ENCODE data around the gene TENM4.

Gene TENM4

GRCh38 chr11:78972590-78972989, 468.2 kb downstream of the TENM4 start:
- Mint-ChIP-seq H3K36me3 (no peaks in the 10 kb centered on the region), H3K27me3 (peaks cover 2% of the 10 kb centered on the region), H3K4me1 (no peaks in the 10 kb centered on the region), H3K9me3 (no peaks in the 10 kb centered on the region), H3K4me3 (no peak overlapping the region), H3K27ac (no peak overlapping the region)

GRCh38 chr11:78972177-78972576, 468.7 kb downstream of the TENM4 start:
- Mint-ChIP-seq H3K27ac (no peak overlapping the region), H3K4me3 (no peak overlapping the region), H3K4me1 (no peaks in the 10 kb centered on the region), H3K27me3 (no peaks in the 10 kb centered on the region), H3K36me3 (no peaks in the 10 kb centered on the region), H3K9me3 (no peaks in the 10 kb centered on the region)

DNA sequence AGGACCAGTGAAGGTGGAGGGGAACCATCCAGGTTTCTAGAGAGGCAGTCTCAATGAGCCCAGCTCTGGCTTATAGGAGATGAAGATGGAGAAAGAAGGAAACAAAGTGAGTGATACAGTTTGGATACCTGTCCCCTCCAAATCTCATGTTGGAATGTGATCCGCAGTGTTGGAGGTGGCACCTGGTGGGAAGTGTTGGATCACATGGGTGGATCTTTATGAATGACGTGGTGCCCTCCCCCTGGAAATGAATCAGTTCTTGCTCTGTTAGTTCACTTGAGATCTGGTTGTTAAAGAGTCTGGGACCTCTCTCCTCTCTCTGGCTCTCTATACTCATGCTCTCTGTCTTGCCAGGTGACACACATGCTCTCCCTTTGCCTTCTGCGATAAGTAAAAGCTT, 473.0 kb downstream of the TENM4 start:
- H3K36me3 Mint-ChIP-seq: no peaks in the 10 kb centered on the region
- H3K27ac Mint-ChIP-seq: no peak overlapping the region
- no peak overlapping the region for H3K4me3 Mint-ChIP-seq
- no peaks in the 10 kb centered on the region for H3K9me3 Mint-ChIP-seq
- H3K4me1 Mint-ChIP-seq: peaks cover under 1% of the 10 kb centered on the region
- peaks cover 8% of the 10 kb centered on the region for H3K27me3 Mint-ChIP-seq

DNA sequence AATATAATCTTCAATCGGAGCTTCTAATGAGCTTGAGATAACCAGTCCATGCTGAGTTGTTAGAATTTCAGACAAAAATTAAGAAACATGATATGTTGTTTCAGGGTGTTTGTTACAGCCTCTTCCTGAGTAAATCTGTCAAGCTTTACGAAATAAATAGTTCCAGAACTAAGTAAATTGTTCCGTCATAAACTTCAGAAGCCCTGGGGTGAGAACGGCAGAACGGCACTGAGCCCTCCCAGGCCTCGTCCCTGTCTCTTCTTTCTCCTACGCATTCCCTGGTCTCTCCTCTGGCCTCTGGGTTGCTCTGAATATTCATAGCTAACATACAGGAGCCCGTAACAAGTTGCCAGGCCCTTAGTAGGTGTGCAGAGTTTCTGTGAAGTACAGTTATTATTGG, 475.4 kb downstream of the TENM4 start:
- Mint-ChIP-seq H3K4me3 (no peak overlapping the region), H3K27ac (no peak overlapping the region), H3K27me3 (peaks cover 21% of the 10 kb centered on the region), H3K4me1 (peaks cover 5% of the 10 kb centered on the region), H3K36me3 (no peaks in the 10 kb centered on the region), H3K9me3 (no peaks in the 10 kb centered on the region)

DNA sequence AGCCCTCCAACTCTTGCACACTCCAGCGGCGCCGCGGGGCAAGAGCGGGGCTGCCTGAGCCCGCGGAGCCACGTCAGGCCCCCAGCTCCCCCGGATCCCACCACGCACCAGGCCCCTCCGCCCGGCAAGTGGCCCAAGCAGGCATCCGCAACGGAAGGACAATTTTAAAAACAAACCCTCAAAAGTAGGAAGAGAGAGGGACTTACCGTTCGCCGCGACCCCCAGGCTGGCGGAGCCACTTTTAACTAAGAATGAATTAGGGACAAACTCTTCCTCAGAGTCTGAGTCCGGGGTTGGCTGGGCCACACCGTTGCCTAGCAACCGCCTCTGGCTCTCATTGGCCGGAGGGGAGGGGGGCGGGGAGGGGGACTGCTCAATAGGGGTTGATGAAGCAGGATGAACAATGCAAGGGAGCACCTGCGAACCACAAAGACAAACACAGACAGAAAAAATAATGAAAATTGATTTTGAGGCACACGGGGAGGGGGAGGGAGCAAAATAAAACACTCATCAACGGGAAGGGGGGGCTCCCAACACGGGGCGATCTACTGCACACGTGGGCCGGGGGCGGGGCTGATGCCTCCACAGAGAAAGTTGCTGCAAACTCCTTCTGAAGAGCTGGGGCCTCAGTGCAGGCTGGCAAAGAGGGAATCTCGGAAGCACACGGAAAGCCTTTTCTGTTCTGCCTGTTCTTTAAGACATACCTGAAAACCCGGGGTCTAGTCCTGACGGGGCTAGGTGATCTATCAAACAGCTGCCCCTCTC, 478.7 kb downstream of the TENM4 start:
- no peak overlapping the region for H3K4me3 Mint-ChIP-seq
- peaks cover 5% of the 10 kb centered on the region for H3K4me1 Mint-ChIP-seq
- H3K36me3 Mint-ChIP-seq: no peaks in the 10 kb centered on the region
- peaks cover 22% of the 10 kb centered on the region for H3K27me3 Mint-ChIP-seq
- H3K9me3 Mint-ChIP-seq: no peaks in the 10 kb centered on the region
- no peak overlapping the region for H3K27ac Mint-ChIP-seq

DNA sequence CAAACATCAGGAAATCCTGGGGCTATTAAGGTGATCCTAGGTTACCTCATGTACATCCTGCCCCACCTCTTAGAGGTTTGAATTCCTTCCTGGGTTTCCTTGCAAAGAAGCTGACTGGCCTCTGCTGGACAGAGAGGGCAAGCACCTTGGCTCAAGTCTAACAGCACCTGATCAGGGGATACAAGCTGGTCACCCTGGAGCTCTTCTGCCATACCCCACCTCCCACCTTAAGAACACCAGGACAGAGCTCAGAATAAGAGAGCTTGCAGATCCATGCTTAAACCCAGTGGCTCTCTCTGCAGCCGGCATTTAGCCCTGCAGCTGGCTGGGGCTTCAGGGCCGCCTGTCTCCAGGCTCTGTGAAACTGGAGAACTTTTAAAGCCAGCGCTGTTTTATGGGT, 479.6 kb downstream of the TENM4 start:
- Mint-ChIP-seq H3K27me3 (peaks cover 22% of the 10 kb centered on the region), H3K27ac (no peak overlapping the region), H3K9me3 (no peaks in the 10 kb centered on the region), H3K4me3 (no peak overlapping the region), H3K4me1 (peaks cover 5% of the 10 kb centered on the region), H3K36me3 (no peaks in the 10 kb centered on the region)

DNA sequence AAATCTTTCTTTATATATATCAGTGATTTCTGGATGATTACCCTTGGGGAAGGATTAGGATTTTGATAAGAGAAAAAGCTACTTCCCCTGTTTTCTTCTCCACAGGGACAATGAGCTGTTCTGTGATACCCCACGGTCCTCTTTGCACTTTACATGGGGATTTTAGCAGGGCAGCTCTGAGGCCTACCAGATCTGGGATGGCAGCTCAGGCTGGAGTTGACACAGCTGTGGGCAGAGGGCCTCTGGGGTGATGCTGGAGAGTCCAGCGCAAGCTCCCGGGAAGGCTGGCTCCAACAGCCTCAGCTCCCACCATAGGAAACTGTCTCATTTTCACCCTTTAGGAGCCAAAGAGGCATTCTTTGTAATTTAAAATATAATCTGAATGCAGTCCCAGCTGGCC, 482.4 kb downstream of the TENM4 start:
- no peaks in the 10 kb centered on the region for H3K36me3 Mint-ChIP-seq
- H3K27me3 Mint-ChIP-seq: peaks cover 16% of the 10 kb centered on the region
- H3K27ac Mint-ChIP-seq: no peak overlapping the region
- no peaks in the 10 kb centered on the region for H3K9me3 Mint-ChIP-seq
- H3K4me1 Mint-ChIP-seq: peaks cover 5% of the 10 kb centered on the region
- H3K4me3 Mint-ChIP-seq: no peak overlapping the region

- Mint-ChIP-seq H3K27me3 (peaks cover 15% of the 10 kb centered on the region), H3K4me1 (peaks cover 3% of the 10 kb centered on the region), H3K4me3 (no peak overlapping the region), H3K27ac (no peak overlapping the region), H3K36me3 (no peaks in the 10 kb centered on the region), H3K9me3 (no peaks in the 10 kb centered on the region)
Observed at GRCh38 chr11:78957476-78958245, 483.2 kb downstream of the TENM4 start.

GRCh38 chr11:78954696-78955095, 486.1 kb downstream of the TENM4 start:
- H3K9me3 Mint-ChIP-seq: no peaks in the 10 kb centered on the region
- no peaks in the 10 kb centered on the region for H3K36me3 Mint-ChIP-seq
- no peak overlapping the region for H3K27ac Mint-ChIP-seq
- H3K4me1 Mint-ChIP-seq: no peaks in the 10 kb centered on the region
- peaks cover 8% of the 10 kb centered on the region for H3K27me3 Mint-ChIP-seq
- H3K4me3 Mint-ChIP-seq: no peak overlapping the region

GRCh38 chr11:78954261-78954660, 486.6 kb downstream of the TENM4 start:
- Mint-ChIP-seq H3K27me3 (peaks cover 8% of the 10 kb centered on the region), H3K9me3 (no peaks in the 10 kb centered on the region), H3K4me3 (no peak overlapping the region), H3K36me3 (no peaks in the 10 kb centered on the region), H3K4me1 (no peaks in the 10 kb centered on the region), H3K27ac (no peak overlapping the region)

DNA sequence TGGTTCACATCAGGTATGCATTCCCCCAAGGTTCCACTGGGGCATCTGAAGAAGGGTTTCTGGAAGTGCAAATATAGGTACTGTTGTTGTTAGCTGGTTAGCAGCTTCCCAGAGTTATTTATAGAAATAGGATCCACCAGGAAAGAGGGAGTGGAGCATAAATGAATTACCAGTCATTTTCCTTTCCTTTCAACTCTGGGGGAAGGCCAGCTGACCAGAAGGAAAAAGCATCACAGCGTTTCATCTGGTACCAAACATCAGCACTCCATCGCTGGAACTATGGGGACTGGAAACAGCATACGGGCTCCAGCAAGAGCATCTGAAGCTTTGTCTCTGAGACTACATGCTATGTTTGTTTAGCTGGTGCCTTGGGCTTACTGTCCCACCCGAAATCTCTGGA, 487.9 kb downstream of the TENM4 start:
- H3K9me3 Mint-ChIP-seq: no peaks in the 10 kb centered on the region
- no peaks in the 10 kb centered on the region for H3K36me3 Mint-ChIP-seq
- H3K4me1 Mint-ChIP-seq: no peaks in the 10 kb centered on the region
- no peak overlapping the region for H3K4me3 Mint-ChIP-seq
- no peak overlapping the region for H3K27ac Mint-ChIP-seq
- peaks cover 8% of the 10 kb centered on the region for H3K27me3 Mint-ChIP-seq

- Mint-ChIP-seq H3K4me1 (no peaks in the 10 kb centered on the region), H3K27ac (no peak overlapping the region), H3K36me3 (no peaks in the 10 kb centered on the region), H3K27me3 (peaks cover 8% of the 10 kb centered on the region), H3K9me3 (no peaks in the 10 kb centered on the region), H3K4me3 (no peak overlapping the region)
Observed at GRCh38 chr11:78952175-78952574, 488.7 kb downstream of the TENM4 start.

DNA sequence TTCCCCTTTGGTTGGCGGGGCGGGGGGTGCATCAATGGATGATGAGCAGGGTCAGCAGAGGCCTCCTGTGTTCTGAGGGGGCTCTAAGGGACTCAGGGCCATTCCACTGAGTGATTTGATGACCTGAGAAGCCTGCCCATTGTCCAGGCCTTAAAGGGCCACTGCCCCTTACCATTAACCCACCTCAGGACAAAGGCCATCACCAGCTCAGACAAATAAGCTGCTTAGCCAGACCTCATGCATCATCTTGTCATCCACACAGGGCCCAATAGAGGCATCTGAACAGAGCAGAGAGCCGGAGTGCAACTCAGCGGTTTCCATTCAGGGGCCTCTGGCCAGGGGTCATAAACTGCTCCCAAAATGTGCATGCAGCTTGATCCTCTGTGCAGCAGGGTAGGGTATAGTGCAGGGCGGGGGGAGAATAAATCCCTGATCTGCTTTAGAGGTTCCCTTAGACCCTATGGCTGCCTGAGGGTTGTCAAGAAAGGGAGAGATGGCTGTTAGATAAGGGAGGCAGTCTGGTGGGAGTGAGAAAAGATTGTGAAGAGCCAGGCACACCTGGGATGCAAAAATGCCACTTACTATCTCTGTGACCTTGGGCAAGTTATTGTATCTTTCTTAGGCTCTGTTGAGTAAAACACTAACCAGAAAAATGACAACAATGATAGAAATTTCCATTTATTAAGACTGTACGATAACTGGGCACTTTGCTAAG, 490.7 kb downstream of the TENM4 start:
- H3K9me3 Mint-ChIP-seq: no peaks in the 10 kb centered on the region
- no peaks in the 10 kb centered on the region for H3K4me1 Mint-ChIP-seq
- H3K27ac Mint-ChIP-seq: no peak overlapping the region
- H3K27me3 Mint-ChIP-seq: peaks cover 5% of the 10 kb centered on the region
- no peak overlapping the region for H3K4me3 Mint-ChIP-seq
- H3K36me3 Mint-ChIP-seq: no peaks in the 10 kb centered on the region

GRCh38 chr11:78946945-78947902, 493.6 kb downstream of the TENM4 start:
- Mint-ChIP-seq H3K27ac (no peak overlapping the region), H3K27me3 (peaks cover 11% of the 10 kb centered on the region), H3K36me3 (no peaks in the 10 kb centered on the region), H3K9me3 (no peaks in the 10 kb centered on the region), H3K4me3 (no peak overlapping the region), H3K4me1 (no peaks in the 10 kb centered on the region)

DNA sequence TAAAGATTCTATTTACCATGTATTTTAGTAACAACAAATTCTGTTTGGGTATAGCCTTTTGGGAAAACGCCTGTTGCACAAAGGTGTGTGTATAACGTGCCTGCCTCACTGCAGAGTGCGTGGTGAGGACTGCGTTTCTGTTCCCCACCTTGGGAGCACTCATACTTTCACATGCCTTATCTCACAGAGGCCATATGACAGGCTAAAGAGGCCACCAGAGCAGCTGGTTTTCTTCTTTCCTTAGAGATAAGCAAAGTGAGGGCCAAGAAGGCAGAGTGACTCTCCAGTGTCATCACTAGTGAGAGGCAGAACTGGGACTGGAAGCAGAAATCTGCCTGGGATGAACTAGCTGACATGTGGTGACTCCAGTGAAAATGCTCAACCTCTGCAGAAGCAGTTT, 497.0 kb downstream of the TENM4 start:
- H3K9me3 Mint-ChIP-seq: no peaks in the 10 kb centered on the region
- no peak overlapping the region for H3K27ac Mint-ChIP-seq
- no peaks in the 10 kb centered on the region for H3K36me3 Mint-ChIP-seq
- no peaks in the 10 kb centered on the region for H3K4me1 Mint-ChIP-seq
- peaks cover 9% of the 10 kb centered on the region for H3K27me3 Mint-ChIP-seq
- no peak overlapping the region for H3K4me3 Mint-ChIP-seq
